ENCODE data around the gene CHD1.
"Not testable (repeated sequence)": the region's sequence is repeated elsewhere in the genome, so short reads cannot be mapped to it uniquely, and the experiment has no call there.

CHD1 gene

DNA sequence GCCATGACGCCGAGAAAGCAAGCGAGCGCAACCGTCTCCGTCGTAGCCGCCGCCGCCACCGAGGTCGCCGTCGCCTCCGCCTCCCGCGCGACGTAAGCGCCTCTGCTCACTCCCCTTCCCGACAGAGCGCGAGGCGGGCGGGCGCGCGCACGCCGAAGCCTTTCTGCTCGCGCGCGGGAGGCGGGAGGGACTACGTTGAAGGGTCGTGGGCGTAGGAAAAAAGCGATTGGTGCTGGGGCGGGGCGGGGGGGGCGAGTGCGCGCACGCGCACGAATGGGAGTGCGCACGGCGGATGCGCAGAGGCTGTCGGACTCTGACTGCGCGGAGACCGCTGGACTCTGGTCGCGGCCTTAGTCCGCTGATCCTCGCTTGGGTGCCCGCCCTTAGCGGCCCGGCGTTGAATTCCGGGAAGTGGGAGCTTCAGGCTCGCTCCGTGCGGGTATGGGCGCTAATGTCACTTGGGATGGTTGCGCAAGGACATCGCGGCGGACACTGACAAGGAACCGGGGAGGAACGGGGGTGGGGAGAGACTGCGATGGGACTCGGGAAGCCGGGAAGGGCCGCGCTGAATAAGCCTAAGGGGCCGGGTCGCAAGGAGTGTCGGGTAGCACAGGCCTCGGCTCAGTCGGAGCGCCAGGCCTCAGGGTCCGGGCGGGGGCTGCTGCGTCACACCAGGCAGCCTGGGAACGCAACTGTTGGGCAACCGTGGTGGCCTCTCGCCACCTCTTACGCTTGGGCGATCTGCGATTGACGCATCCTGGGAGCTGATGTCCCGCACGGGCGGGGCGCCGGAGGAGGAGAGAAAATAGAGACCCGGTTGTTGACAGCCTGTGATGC is at the start of gene CHD1:
TSS of gene CHD1 (minus strand) at position 135 of the 837 bp plus-strand sequence. CDS start 2,621 bp downstream, outside the sequence.
- DNase-seq (ENCODE audit: low read depth, low spot score), result peak; percentile 97

GRCh38 chr5:98978528-98978927 is 49.7 kb upstream of the CHD1 start:
- DNase-seq (ENCODE audit: low read depth, low spot score), result no peak

DNA sequence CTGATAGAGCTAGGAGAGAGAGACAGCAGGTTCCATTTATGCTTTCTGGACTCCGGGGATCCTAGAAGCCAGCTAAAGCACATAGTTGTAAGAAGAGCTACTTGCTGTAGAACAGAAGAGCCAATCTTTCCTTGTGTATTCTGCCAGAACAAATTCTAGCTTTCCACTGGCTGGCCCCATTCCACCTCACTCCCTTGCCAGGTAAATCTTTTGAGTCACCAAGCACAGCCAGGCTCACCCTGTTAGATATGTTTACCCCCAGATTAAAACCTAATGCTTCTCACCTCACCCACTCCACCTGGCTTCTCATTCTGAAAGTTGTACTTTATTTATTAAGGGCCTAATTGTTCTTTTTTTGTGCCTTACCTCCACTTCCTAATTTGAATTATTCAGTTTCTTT is 48.9 kb upstream of the CHD1 start:
- DNase-seq (ENCODE audit: low read depth, low spot score), result no peak

- no peak for DNase-seq (ENCODE audit: low read depth, low spot score)
These were observed 47.0 kb upstream of the CHD1 start for GRCh38 chr5:98975682-98976407.

DNA sequence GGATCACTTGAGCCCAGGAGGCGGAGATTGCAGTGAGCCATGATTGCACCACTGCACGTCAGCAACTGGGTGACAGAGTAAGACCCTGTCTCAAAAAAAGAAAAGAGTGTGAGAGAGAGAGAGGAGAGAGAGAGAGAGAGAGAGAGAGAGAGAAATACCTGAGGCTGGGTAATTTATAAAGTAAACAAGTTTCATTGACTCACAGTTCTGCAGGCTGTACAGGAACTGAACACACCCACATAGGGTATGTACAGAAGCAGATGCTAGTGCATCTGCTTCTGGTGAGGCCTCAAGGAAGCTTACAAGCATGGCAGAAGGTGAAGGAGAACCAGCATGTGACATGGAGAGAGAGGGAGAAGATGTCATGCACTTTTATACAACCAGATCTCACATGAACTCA is 46.4 kb upstream of the CHD1 start:
- DNase-seq (ENCODE audit: low read depth, low spot score), result no peak

GRCh38 chr5:98969400-98969799 is 40.6 kb upstream of the CHD1 start:
- no peak for DNase-seq (ENCODE audit: low read depth, low spot score)

- DNase-seq (ENCODE audit: low read depth, low spot score), result peak; percentile 3
These were observed 39.3 kb upstream of the CHD1 start for GRCh38 chr5:98968056-98968564.

GRCh38 chr5:98965226-98965625 is 36.4 kb upstream of the CHD1 start:
- no peak for DNase-seq (ENCODE audit: low read depth, low spot score)

DNA sequence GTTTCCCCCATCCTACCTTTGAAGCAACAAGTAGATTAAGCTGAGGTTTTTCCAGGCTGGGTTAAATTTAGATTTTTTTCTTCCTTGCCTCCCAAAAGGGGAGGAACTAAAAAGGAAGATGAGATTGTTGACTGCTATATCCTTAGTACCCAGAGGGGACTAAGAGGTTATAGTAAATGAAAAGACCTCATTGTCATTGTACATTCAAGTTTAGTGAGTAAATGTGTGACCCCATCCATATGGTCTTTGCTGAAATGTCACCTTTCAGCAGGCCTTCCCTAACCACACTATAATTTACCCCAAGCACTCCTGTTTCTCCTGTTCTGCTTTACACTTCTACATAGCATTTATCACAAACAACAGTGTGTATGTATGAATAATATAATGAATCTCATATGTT is 35.8 kb upstream of the CHD1 start:
- no peak for DNase-seq (ENCODE audit: low read depth, low spot score)

- peak; percentile 36 for DNase-seq (ENCODE audit: low read depth, low spot score)
These were observed 34.2 kb upstream of the CHD1 start for GRCh38 chr5:98963019-98963418.

GRCh38 chr5:98962587-98962986 is 33.8 kb upstream of the CHD1 start:
- DNase-seq (ENCODE audit: low read depth, low spot score), result no peak

DNA sequence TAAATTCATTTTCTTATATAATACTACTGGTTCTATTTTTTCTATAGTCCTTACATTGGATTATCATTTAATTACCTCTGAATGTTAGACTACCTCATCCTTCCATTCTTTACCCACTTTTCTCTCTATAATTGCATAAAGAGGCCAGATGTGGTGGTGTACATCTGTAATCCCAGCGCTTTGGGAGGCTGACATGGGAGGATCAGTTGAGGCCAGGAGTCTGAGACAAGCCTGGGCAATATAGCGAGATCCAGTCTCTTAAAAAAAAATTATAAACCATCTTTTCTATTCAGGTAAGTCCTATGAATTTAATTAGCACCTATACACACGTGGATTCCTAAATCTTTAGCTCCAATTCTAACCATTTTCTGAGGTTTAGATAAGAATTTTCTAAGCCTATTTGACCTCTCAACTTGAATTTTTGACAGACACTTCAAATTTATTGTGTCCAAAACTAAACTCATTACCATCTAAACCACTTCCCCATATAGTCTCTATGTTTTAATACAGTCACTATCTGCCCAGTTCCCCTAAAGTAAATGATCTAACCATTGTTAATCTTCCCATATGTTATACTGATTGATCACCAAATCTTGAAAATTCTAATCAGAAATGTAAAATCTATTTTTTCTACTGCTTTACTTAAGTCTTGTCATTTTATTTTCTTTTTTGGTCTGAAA is 33.0 kb upstream of the CHD1 start:
- no peak for DNase-seq (ENCODE audit: low read depth, low spot score)

DNA sequence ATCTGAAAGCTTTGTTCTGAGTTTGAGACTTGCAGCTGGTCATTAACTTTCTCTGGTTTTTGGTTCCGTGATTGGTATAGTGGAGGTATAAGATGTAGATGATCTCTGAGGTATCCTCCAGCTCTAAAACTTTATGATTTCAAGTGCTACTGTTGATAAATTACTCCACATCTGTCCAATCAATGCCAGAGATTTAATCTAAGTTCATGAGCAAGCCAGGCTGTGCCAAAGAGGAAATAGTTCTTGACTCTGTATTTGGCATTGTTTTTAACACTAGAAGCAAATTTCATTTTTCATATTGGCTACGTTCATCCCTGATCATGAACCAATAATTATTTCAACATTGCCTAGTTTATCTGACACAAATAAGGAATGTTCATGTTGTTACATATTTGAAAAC is 28.5 kb upstream of the CHD1 start:
- DNase-seq (ENCODE audit: low read depth, low spot score), result no peak

- not testable (repeated sequence) for DNase-seq (ENCODE audit: low read depth, low spot score)
These were observed 27.1 kb upstream of the CHD1 start for GRCh38 chr5:98955888-98956287.

- DNase-seq (ENCODE audit: low read depth, low spot score), result not testable (repeated sequence)
These were observed 26.7 kb upstream of the CHD1 start for GRCh38 chr5:98955471-98955870.

DNA sequence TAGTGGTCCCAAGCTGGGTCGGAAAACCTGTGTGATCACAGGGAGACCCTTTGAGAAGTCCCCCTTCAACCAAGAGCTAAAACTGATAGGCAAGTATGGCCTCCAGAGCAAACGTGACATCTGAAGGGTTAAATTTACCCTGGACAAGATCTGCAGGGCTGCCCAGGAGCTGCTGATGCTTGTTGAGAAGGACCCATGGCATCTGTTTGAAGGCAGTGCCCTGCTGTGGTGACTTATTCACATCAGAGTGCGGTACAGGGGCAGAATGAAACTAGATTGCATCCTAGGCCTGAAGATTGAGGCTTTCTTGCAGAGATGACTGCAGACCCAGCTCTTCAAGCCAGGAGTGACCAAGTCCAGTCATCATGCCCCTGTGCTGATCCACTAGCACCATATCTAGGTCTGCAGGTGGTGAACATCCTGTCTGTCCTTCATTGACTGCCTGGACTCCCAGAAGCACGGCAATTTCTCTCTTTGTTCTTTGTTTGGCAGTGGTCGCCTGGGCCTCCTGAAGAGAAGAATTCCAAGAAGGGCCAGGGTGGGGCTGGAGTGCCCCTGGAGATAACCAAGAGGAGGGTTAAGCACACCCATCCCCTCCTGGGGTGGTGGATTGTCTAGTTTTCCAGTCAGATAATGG is 25.7 kb upstream of the CHD1 start:
- peak; percentile 5 for DNase-seq (ENCODE audit: low read depth, low spot score)

DNA sequence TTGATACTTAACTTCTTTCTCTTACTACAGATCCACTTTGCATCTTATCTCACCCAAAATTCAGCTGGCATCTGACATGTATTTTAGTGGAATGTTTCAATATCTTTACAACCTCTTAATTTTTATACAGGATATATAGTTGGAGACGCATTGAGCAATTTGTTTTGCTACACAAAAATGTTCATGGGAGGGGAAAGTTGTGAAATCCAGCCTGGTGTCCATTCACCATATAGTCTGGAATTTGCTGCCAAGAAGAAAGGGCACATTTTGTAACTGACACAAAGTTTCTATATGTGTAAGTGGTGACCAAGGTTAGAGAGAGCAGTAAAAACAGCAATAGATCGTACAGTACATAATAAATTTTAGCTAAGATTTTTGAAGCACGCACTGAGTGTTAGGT is 14.0 kb upstream of the CHD1 start:
- no peak for DNase-seq (ENCODE audit: low read depth, low spot score)

GRCh38 chr5:98941131-98941883 is 12.5 kb upstream of the CHD1 start:
- no peak for DNase-seq (ENCODE audit: low read depth, low spot score)

- peak; percentile 6 for DNase-seq (ENCODE audit: low read depth, low spot score)
These were observed 11.8 kb upstream of the CHD1 start for GRCh38 chr5:98940581-98940980.

DNA sequence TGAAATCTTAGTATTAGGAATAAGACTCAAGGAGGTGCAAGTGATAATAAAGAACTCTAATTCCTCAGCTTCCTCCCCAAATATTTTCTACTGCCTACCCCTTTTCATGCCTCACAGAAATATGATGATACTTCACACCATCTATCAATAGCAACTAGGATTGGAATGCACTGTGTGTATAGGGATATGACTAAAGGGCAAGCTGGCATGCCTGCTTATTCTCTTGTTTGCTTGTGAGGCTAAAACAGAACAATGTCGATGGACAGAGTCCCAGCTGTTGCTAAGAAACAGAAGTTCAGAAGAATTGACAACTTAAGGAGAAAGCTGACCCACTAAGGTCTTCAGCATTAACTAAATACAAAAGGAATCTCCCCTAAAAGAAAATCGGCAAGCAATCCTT is 9.7 kb upstream of the CHD1 start:
- no peak for DNase-seq (ENCODE audit: low read depth, low spot score)
